Breast epithelium (tissue), 3 donors: Measurements from ENCODE around the gene CDK2.

Experiments used
- CTCF ChIP-seq, 3 donors: fragments of 450-650 bp; IDR thresholded peaks; one replicate each; pipeline ENCODE4 v1.5.1; 2016 to 2017; ENCODE audit warnings: antibody characterized with exemption in 3 of 3, mild to moderate bottlenecking in 3 of 3, moderate library complexity in 3 of 3
- POLR2A ChIP-seq: fragments of 450-650 bp; IDR thresholded peaks from one replicate; pipeline ENCODE4 v1.6.1; 2016; ENCODE audit warnings: antibody characterized with exemption, mild to moderate bottlenecking, moderate library complexity
- POLR2AphosphoS5 ChIP-seq, 3 donors: sonication (generic); formaldehyde crosslinking; IDR thresholded peaks; one replicate each; pipeline ENCODE4 v1.6.1; 2017; ENCODE audit warnings: antibody characterized with exemption in 3 of 3

- TF ChIP-seq CTCF (IDR thresholded peaks at IDR 0.05) (no peak), POLR2A (no peak), POLR2AphosphoS5 (IDR thresholded peaks at IDR 0.05) (no peak)
Measured at GRCh38 chr12:55985341-55985740, 18.7 kb downstream of the CDK2 start.
